GM12801 (cell line): ENCODE measurements around the gene SEC11C.

Experiments
- TF ChIP-seq, protein P1 (sequence below): IDR thresholded peaks from one replicate; pipeline ENCODE4 v1.5.1; 2011; ENCODE audit warnings: control low read depth; ENCODE audit not compliant: insufficient read length; ENCODE audit errors: extremely low read depth

The SEC11C gene

DNA sequence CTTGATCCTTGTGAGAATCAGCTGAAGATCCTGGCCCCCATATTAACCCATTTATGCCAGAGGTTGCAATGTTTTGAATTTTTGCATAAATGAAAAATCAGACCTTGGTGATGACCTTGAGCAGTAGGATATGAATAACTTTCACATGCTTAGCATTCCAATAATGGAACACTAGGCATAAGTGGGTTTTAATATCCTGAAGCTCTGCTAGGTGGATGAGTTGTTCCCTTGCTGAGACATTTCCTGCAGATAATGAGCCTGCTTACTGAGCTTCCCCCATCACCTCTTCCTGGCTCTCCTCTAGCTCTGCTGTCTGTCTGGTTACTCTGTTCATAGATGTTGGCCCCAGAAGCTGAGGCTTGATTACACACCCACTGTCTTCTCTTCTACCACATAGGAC, 25.5 kb upstream of the SEC11C start:
- TF ChIP-seq, protein P1, sequence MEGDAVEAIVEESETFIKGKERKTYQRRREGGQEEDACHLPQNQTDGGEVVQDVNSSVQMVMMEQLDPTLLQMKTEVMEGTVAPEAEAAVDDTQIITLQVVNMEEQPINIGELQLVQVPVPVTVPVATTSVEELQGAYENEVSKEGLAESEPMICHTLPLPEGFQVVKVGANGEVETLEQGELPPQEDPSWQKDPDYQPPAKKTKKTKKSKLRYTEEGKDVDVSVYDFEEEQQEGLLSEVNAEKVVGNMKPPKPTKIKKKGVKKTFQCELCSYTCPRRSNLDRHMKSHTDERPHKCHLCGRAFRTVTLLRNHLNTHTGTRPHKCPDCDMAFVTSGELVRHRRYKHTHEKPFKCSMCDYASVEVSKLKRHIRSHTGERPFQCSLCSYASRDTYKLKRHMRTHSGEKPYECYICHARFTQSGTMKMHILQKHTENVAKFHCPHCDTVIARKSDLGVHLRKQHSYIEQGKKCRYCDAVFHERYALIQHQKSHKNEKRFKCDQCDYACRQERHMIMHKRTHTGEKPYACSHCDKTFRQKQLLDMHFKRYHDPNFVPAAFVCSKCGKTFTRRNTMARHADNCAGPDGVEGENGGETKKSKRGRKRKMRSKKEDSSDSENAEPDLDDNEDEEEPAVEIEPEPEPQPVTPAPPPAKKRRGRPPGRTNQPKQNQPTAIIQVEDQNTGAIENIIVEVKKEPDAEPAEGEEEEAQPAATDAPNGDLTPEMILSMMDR, result no peak

DNA sequence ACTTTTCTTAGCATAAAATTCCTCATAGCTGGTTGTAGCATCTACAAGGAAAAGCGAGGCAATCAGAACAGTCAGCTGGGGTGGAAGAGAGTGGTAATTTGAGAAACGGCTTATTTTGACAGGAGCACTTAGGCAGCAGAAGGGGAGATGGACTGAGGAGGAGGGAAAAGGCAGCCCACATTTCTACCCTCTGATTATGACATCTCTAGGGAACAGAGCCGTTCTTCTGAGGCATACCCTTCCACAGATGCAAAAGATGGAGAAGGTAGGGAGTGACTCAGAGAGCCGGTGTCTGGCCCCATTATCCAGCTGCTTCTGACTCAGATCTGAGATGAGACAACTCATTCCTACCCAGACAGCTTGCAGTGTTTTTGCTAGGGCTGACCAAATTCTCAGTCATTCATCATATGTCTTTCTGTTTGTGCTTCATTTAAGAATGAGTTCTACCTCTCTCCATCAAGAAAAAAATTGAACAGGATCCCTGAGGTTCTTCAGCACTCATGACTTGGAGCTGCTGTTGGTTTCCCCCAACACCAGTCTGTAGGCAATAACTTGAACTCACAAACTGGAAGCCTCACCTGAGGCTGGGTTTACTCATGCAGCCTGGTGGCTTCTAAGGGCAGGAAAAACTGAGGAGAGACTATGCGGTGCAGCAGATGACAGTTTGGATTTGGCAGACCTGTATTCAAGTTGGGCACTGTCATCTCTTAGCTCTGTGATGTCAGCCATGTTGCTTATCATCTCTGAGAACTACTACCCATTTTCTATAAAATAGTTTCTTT, 15.9 kb upstream of the SEC11C start:
- TF ChIP-seq, protein P1, result no peak

DNA sequence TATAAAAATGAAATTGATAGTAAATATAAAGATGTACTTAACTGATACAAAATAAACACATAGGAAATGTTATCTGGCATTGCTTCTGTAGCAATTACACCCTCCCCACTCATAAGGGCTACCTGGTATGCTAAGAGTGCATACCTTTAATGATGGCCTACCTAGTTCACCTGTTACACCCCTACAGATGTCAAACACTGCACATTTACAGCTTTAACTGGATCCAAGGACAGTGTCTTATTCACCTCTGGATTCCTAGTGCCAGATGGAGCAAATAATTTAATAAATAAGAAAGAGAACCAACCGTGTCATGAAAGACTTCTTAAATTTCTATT, 15.3 kb upstream of the SEC11C start:
- TF ChIP-seq, protein P1, result no peak

DNA sequence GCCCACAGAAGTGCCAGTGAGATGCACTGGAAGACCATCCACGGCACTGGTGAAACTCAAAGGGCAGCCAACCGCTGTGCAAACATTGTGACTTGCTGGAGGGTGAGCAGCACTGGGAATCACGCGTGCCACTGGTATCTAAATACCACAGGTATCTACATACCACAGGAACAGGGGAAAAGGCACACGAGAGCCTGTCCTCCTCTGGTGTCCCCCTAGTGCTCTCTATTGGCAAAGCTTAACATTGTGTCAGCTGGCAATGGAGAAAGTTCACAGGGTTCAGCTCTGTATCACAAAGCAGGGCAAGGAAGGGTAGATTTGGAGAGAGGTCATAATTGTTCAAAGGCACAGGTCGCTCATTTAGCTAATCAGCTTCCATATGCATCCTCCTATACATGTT, 12.6 kb upstream of the SEC11C start:
- TF ChIP-seq, protein P1, result no peak

DNA sequence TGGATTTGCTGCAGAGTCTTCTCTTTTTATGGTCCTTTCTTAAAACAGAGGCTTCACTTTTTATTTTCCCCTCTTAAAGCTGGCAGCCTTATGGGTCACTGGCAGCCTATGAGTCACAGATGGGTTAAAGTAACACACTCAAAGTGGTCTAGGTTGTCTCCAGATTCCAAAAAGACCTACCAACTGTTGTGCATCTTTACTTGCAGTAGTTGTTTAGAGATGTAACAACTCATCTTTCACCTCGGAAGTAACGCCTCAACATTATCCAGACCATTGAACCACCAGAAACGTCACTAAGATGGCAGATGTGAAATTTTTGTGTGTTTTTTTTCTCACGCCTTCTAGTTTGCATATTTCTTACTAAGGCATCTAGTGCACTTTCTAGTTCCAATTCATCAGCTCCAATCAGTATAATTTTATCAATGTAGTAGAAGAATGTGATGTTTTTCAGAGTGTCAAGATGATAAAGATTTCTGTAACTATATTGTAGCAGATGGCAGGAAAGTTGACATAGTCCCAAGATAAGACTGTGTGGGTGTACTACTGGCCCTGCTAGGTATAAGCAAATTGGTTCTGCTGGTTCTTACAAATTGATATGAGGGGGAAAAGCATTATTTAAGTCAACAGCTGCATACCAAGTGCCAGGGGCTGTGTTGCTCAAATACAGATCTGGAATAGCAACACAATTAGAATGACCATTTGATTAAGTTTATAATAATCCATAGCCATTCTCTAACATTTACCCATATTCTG, 9.6 kb upstream of the SEC11C start:
- TF ChIP-seq, protein P1, result no peak

DNA sequence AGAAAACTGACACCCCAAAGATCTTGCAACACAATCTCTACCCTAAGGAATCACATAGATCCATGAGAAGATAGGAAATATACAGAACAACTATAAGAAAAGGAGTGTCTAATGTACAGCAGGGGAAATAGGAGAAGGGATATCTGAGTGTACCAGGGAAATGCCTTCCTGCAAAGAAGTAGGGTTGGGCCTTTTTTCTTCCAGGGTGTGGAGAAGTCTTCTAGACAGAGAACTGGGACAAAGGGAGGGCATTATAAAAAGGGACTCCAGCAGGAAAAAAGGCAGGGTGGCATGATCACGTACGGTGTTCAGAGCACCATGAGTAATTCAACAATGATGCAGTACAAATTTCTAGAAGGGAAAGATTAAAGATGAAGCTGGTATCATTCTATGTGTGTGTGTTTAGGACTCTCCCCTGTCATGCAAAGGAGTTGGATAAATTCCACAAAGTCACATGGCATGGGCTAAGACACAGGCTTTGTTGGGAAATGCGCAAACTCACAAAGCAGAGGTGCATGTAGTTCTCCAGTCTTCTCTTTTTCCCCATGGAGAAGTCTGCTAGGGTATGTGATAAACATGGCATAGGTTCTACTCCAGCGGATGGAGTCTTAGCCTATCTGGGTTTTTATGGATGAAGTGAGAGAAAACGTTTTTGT, 6.7 kb upstream of the SEC11C start:
- TF ChIP-seq, protein P1, result no peak

DNA sequence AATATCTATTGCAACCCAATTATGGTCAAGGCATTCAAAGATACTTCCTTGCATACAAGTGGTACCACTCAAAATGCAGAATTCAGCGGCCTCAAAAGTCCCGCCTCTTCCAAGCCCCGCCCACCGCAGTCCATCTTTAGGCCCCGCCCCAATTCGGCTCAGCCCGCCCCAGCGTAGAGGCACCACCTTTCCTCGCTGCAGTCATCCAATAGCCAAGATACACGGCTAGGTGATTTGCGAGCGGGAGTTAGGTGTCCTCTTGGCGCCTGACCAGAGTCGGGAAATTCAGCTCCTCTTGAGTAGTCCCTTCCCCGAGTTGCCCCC, 431 bp upstream of the SEC11C start:
- TF ChIP-seq, protein P1, result no peak
